HepG2 (cell line): ENCODE measurements around the gene EFL1. TPM values are rescaled to one million over a fixed set of nuclear protein-coding genes. Genes with fewer than 3 reads are reported as not detected.

ENCODE experiments used
- GTF3A ChIP-seq: sonication (generic); formaldehyde crosslinking; conservative IDR thresholded peaks from 2 replicates; pipeline ENCODE4 v1.4.0; 2020; ENCODE audit warnings: mild to moderate bottlenecking, missing genetic modification reagents
- KDM2A ChIP-seq: sonication (generic); formaldehyde crosslinking; IDR thresholded peaks from 2 replicates; pipeline ENCODE4 v1.4.0; 2020; ENCODE audit warnings: low read depth, missing genetic modification reagents, borderline replicate concordance
- KLF15 ChIP-seq: sonication (generic); formaldehyde crosslinking; IDR thresholded peaks from 2 replicates; pipeline ENCODE4 v1.8.1; 2023; ENCODE audit warnings: borderline replicate concordance, mild to moderate bottlenecking, inconsistent platforms, missing genetic modification reagents, mixed read lengths
- MED8 ChIP-seq: sonication (generic); formaldehyde crosslinking; IDR thresholded peaks from 2 replicates; pipeline ENCODE4 v1.8.1; 2023; ENCODE audit warnings: mild to moderate bottlenecking, missing genetic modification reagents; ENCODE audit not compliant: insufficient replicate concordance
- MIER3 ChIP-seq: IDR thresholded peaks from 2 replicates; pipeline ENCODE4 v1.6.1; 2016; ENCODE audit warnings: missing compliant biosample characterization, borderline replicate concordance
- PITX1 ChIP-seq: sonication (generic); formaldehyde crosslinking; IDR thresholded peaks from 2 replicates; pipeline ENCODE4 v1.5.1; 2020; ENCODE audit warnings: mild to moderate bottlenecking, missing genetic modification reagents
- RNF2 ChIP-seq: fragments of 450-650 bp; conservative IDR thresholded peaks from 2 replicates; pipeline ENCODE4 v1.6.1; 2016; ENCODE audit warnings: low read depth
- U2AF1 ChIP-seq: fragments of 200-400 bp; formaldehyde crosslinking; optimal IDR thresholded peaks from 2 replicates; pipeline ENCODE3; 2017; ENCODE audit warnings: mild to moderate bottlenecking, low read depth, low read length
- ZBTB25 ChIP-seq: IDR thresholded peaks from 2 replicates; pipeline ENCODE4 v1.6.1; 2018; ENCODE audit warnings: missing genetic modification reagents
- ZBTB3 ChIP-seq: sonication (generic); formaldehyde crosslinking; IDR thresholded peaks from 2 replicates; pipeline ENCODE4 v1.4.0; 2020; ENCODE audit warnings: low read depth, mild to moderate bottlenecking, moderate library complexity, missing genetic modification reagents, borderline replicate concordance
- ZBTB40 ChIP-seq, 2 experiments: fragments of 450-650 bp in 1 of 2; sonication (generic) in 1 of 2; formaldehyde crosslinking in 1 of 2; IDR thresholded peaks; 2 replicates each; pipeline versions ENCODE4 v1.6.1 to v1.8.0; 2016 to 2022; ENCODE audit warnings: antibody characterized with exemption in 1 of 2, mild to moderate bottlenecking in 1 of 2, missing genetic modification reagents in 1 of 2
- ZKSCAN1 ChIP-seq: fragments of 150-350 bp; IDR thresholded peaks from 2 replicates; pipeline ENCODE4 v1.6.1; 2014; ENCODE audit warnings: low read length
- ZNF496 ChIP-seq: sonication (generic); formaldehyde crosslinking; IDR thresholded peaks from 2 replicates; pipeline ENCODE4 v1.8.1; 2023; ENCODE audit warnings: mild to moderate bottlenecking, moderate library complexity, missing genetic modification reagents; ENCODE audit not compliant: insufficient replicate concordance
- ZSCAN30 ChIP-seq: sonication (generic); formaldehyde crosslinking; IDR thresholded peaks from 2 replicates; pipeline ENCODE4 v1.5.0; 2020; ENCODE audit warnings: mild to moderate bottlenecking, missing genetic modification reagents
- ZSCAN5A ChIP-seq: sonication (generic); formaldehyde crosslinking; IDR thresholded peaks from 2 replicates; pipeline ENCODE4 v1.8.0; 2022; ENCODE audit warnings: mild to moderate bottlenecking, missing genetic modification reagents, borderline replicate concordance
- polyA plus RNA-seq, 8 experiments: library from polyadenylated mRNA; depleted of rRNA in 3 of 8; stranded (reverse) in 7 of 8; unstranded in 1 of 8; fragments of >200 nt; fragmentation: Illumina TruSeq in 4 of 8; extraction: Trizol in 4 of 8; gene quantifications; 2 replicates each; pipeline versions ENCODE4 v1.2.1 to v1.2.3, GENCODE V29; 2011 to 2016; ENCODE audit warnings: low read depth in 4 of 8, missing spikeins in 1 of 8, mixed read lengths in 1 of 8; ENCODE audit not compliant: insufficient read depth in 1 of 8
- total RNA-seq, 5 experiments: library from RNA; depleted of rRNA; stranded (reverse); fragments of >200 nt; fragmentation: Illumina TruSeq; extraction: Trizol; gene quantifications; 2 replicates each; pipeline ENCODE4 v1.2.3, GENCODE V29; 2016; ENCODE audit warnings: low read depth in 1 of 5
- TF ChIP-seq, protein P1 (sequence below): sonication (generic); formaldehyde crosslinking; IDR thresholded peaks from 2 replicates; pipeline ENCODE4 v1.4.0; 2020; ENCODE audit warnings: mild to moderate bottlenecking, missing genetic modification reagents

EFL1 gene
- total and polyA plus RNA-seq, 2 of the 13 experiments (the other 11 are each of a cell fraction or from before 2014, with no cell fraction given) = 6.4 to 12.0 TPM

GRCh38 chr15:82263350-82263749 lies 816 bp upstream of the EFL1 start (continued):
- TF ChIP-seq ZBTB40 (IDR thresholded peaks at IDR 0.05) (no peak), ZBTB40 (CRISPR knock-in tag; IDR thresholded peaks at IDR 0.05) (no peak), GTF3A (no peak), RNF2 (no peak), PITX1 (CRISPR knock-in tag) (peak; percentile 100), KDM2A (no peak), ZNF496 (CRISPR knock-in tag) (no peak), ZBTB25 (CRISPR knock-in tag) (peak; percentile 70; the same call in 1 of the 2 replicates), U2AF1 (no peak), KLF15 (CRISPR knock-in tag) (no peak), ZSCAN30 (CRISPR knock-in tag) (no peak), ZBTB3 (CRISPR knock-in tag) (no peak), ZSCAN5A (no peak), MED8 (no peak), MIER3 (peak; percentile 76; the same call in 1 of the 2 replicates), ZKSCAN1 (no peak)
- TF ChIP-seq, protein P1, sequence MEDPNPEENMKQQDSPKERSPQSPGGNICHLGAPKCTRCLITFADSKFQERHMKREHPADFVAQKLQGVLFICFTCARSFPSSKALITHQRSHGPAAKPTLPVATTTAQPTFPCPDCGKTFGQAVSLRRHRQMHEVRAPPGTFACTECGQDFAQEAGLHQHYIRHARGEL (CRISPR knock-in tag) = no peak
